SKM-1 treated with dmso at 0.1 percent for 144 hours (cell line): Measurements from ENCODE around the gene NIPAL1.
"Not testable (repeated sequence)": the region's sequence is repeated elsewhere in the genome, so short reads cannot be mapped to it uniquely, and the experiment has no call there.

Experiments used
- DNase-seq: peaks from one replicate; lab custom pipeline; 2025; ENCODE audit not compliant: unreplicated experiment; lab: John Stamatoyannopoulos, UW

Gene NIPAL1

GRCh38 chr4:48016141-48017107 is at the start of gene NIPAL1, which contains the start of gene CNGA1:
TSS of gene NIPAL1 (plus strand) at chr4:48016772. CDS start at chr4:48016840, 68 bp downstream.
TSS of gene CNGA1 (minus strand) at chr4:48016681. CDS start at chr4:47952689, 63,992 bp downstream.
- DNase-seq, result peak; percentile 49

- DNase-seq, result no peak
Measured at GRCh38 chr4:47968847-47969246, 47.7 kb upstream of the NIPAL1 start.

- DNase-seq, result no peak
Measured at GRCh38 chr4:47972181-47972580, 44.4 kb upstream of the NIPAL1 start.

- no peak for DNase-seq
Measured at GRCh38 chr4:47972721-47973120, 43.9 kb upstream of the NIPAL1 start.

- DNase-seq, result peak; percentile 3
Measured at GRCh38 chr4:47974566-47974965, 42.0 kb upstream of the NIPAL1 start.

- no peak for DNase-seq
Measured at GRCh38 chr4:47990145-47990544, 26.4 kb upstream of the NIPAL1 start.

GRCh38 chr4:47992475-47992874 is 24.1 kb upstream of the NIPAL1 start:
- not testable (repeated sequence) for DNase-seq

GRCh38 chr4:47996021-47996420 is 20.6 kb upstream of the NIPAL1 start:
- no peak for DNase-seq

- no peak for DNase-seq
Measured at GRCh38 chr4:48002267-48002666, 14.3 kb upstream of the NIPAL1 start.

- DNase-seq, result not testable (repeated sequence)
Measured at GRCh38 chr4:48003568-48003967, 13.0 kb upstream of the NIPAL1 start.

- DNase-seq, result no peak
Measured at GRCh38 chr4:48005781-48006180, 10.8 kb upstream of the NIPAL1 start.

GRCh38 chr4:48008021-48008596 is 8.5 kb upstream of the NIPAL1 start:
- no peak for DNase-seq

GRCh38 chr4:48010906-48011305 is 5.7 kb upstream of the NIPAL1 start:
- not testable (repeated sequence) for DNase-seq

GRCh38 chr4:48011722-48012121 is 4.8 kb upstream of the NIPAL1 start:
- DNase-seq, result no peak

GRCh38 chr4:48012824-48013223 is 3.7 kb upstream of the NIPAL1 start:
- no peak for DNase-seq

- no peak for DNase-seq
Measured at GRCh38 chr4:48015216-48015615, 1.4 kb upstream of the NIPAL1 start.

- DNase-seq, result no peak
Measured at GRCh38 chr4:48015678-48016077, 894 bp upstream of the NIPAL1 start.

GRCh38 chr4:48017108-48017571 is 568 bp downstream of the NIPAL1 start:
- no peak for DNase-seq

GRCh38 chr4:48018112-48018511 is 1.5 kb downstream of the NIPAL1 start:
- DNase-seq, result no peak

GRCh38 chr4:48021100-48021499 is 4.5 kb downstream of the NIPAL1 start:
- DNase-seq, result no peak

GRCh38 chr4:48022192-48022799 is 5.7 kb downstream of the NIPAL1 start:
- DNase-seq, result no peak

- DNase-seq, result no peak
Measured at GRCh38 chr4:48024522-48024921, 8.0 kb downstream of the NIPAL1 start.
